Mucosa of descending colon (tissue), 3 donors: ENCODE results near the gene MED13L. TPM values are rescaled to one million over a fixed set of nuclear protein-coding genes. Genes with fewer than 3 reads are reported as not detected.

ENCODE experiments used
- ATAC-seq: fragments of 200-7000 bp; cut with Tn5 transposase; one replicate; pipeline ENCODE4 v1.9.1; 2020; ENCODE audit warnings: mild to moderate bottlenecking, moderate library complexity
- DNase-seq, 3 donors: peaks; one replicate each; pipeline ENCODE4 v3.0.0-alpha.2; 2020
- H3K36me3 ChIP-seq: fragments of 200-600 bp; one replicate; pipeline ENCODE4 v1.8.0; 2021; ENCODE audit warnings: low read depth, mild to moderate bottlenecking
- H3K4me1 ChIP-seq: fragments of 200-600 bp; one replicate; pipeline ENCODE4 v1.8.0; 2021; ENCODE audit warnings: low read depth, mild to moderate bottlenecking
- H3K4me3 ChIP-seq: fragments of 200-600 bp; one replicate; pipeline ENCODE4 v1.8.0; 2021; ENCODE audit warnings: mild to moderate bottlenecking
- H3K9me3 ChIP-seq: fragments of 200-600 bp; one replicate; pipeline ENCODE4 v1.8.0; 2021; ENCODE audit warnings: mild to moderate bottlenecking
- intact Hi-C, 2 donors: fragments of 100-400 bp; cut with DNase I in 1 of 2; cut with micrococcal nuclease in 1 of 2; formaldehyde crosslinking; loops; one replicate each; pipeline versions ENCODE4 v1.11.0 to v1.11.1; 2022; cut with DNase I, micrococcal nuclease
- total RNA-seq, 3 donors: library from RNA; stranded (reverse); fragmentation: NEBNext Ultra II Directional in 2 of 3; extraction: Animal tissue kit (Norgen Biotek cat#: 25700) in 2 of 3; gene quantifications; one replicate each; pipeline versions ENCODE4 v1.2.1 to v1.2.4, GENCODE V29; 2021 to 2023
- TF ChIP-seq, protein P1 (sequence below): fragments of 200-600 bp; IDR thresholded peaks from one replicate; pipeline ENCODE4 v1.8.0; 2022; ENCODE audit warnings: antibody characterized with exemption, mild to moderate bottlenecking
- donor health status: DM: no; HTN: no; CAD: no; lungs with moderate emphysema.
- donor health status: DM: no; HTN: no; CAD: no.
- donor health status: DM: no; HTN: yes; CAD: no.

MED13L gene
- total RNA-seq, 3 donors from 2014 or later = 96.9 to 165 (median 135) TPM

DNA sequence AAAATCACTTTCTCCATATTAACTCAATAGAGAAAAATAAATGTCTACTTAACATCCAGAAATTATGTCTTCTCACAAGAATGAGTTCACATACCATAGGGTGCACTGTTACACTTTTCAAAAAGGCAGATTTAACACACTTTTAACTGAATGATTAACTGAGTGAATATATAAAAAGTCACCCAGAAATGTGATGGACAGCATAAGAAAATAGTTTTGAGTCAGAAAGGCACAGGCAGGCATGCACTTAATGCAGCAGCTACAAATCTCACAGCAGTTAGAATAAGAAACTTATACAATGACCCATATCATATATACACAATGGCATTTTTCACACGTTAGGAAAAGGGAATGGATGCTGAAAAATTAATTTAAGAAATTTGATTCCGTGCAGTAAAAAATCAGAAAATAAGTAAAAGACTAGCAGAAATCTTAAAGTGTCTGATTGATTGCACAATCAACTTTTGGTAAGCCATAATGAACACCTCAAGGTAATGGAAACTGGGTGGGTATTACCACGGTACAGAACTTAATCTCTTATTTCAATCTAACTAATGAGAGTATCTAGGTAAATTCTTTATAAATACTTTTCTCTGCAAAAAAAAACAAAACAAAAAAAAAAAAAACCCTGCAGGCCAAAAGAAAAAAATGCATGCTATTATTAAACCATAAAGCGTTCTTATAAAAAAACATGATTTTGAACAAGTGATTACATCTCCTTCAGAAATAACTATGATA, 3.5 kb downstream of the MED13L start:
- no peaks in the 10 kb centered on the region for H3K36me3 ChIP-seq
- TF ChIP-seq, protein P1, sequence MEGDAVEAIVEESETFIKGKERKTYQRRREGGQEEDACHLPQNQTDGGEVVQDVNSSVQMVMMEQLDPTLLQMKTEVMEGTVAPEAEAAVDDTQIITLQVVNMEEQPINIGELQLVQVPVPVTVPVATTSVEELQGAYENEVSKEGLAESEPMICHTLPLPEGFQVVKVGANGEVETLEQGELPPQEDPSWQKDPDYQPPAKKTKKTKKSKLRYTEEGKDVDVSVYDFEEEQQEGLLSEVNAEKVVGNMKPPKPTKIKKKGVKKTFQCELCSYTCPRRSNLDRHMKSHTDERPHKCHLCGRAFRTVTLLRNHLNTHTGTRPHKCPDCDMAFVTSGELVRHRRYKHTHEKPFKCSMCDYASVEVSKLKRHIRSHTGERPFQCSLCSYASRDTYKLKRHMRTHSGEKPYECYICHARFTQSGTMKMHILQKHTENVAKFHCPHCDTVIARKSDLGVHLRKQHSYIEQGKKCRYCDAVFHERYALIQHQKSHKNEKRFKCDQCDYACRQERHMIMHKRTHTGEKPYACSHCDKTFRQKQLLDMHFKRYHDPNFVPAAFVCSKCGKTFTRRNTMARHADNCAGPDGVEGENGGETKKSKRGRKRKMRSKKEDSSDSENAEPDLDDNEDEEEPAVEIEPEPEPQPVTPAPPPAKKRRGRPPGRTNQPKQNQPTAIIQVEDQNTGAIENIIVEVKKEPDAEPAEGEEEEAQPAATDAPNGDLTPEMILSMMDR = no peak
- no peak for ATAC-seq
- no peak for DNase-seq
- intact Hi-C loops = loop anchor here in 1 of 2 donors (10.0 kb wide), 1 partner anchor 321 kb away; no protein-coding TSS in a partner anchor
- no peak overlapping the region for H3K4me3 ChIP-seq
- peaks cover 25% of the 10 kb centered on the region for H3K4me1 ChIP-seq
- H3K9me3 ChIP-seq = no peaks in the 10 kb centered on the region

DNA sequence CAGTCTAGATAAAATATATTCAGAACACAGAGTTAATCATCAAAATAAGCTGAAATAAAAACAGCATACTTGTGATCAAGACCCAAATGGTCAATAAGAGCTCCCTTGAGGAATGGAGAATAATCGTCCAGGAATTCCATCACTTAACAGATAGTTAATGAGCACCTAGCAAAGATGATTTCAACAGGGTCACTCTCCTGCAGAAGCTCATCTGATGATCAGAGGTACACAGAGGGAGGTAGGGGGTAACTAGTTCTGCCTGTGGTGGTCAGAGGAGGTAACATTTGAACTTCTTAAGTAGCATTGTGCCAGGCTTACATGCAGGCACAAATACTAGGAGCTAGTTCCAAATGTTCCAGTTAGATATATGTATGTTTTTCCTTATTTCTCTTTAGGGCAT, 9.5 kb downstream of the MED13L start:
- DNase-seq (no peak), ATAC-seq (no peak)
- Histone ChIP-seq H3K4me3 (no peak overlapping the region), H3K36me3 (no peaks in the 10 kb centered on the region), H3K4me1 (peaks cover 17% of the 10 kb centered on the region), H3K9me3 (no peaks in the 10 kb centered on the region)
- TF ChIP-seq, protein P1 = no peak
- intact Hi-C loops = no loop called here

DNA sequence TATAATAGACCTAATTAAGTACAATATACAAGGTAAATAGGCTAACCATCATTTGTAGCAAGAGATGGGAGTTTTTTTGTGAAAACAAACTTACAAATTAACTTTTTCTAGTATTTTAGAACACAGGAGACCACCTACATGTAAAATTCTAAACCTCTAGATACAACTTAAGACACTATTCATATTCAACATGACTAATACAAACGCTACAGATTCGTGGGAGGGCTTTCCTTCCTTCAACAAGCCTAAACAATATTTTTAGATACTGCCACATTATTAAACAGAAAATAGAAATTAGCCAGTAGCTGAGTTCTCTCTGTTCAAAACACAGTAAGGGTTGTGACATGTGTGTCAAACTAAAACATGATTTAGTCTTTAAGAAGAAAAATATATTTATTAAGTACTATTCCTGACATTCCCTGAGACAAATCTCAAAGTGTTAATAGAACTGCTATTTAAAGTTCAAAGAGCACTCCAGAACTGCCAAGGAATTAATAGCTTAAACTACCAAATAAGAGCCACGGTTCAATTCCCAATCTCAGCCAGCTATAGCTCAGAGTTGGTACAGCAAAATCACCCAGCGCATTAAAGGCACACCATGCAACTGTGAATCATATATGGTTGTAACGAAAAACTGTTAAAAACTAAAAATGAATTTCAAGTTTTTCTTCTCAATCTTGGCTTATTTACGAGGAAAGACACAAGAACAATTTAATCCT, 10.7 kb downstream of the MED13L start:
- intact Hi-C loops = no loop called here

DNA sequence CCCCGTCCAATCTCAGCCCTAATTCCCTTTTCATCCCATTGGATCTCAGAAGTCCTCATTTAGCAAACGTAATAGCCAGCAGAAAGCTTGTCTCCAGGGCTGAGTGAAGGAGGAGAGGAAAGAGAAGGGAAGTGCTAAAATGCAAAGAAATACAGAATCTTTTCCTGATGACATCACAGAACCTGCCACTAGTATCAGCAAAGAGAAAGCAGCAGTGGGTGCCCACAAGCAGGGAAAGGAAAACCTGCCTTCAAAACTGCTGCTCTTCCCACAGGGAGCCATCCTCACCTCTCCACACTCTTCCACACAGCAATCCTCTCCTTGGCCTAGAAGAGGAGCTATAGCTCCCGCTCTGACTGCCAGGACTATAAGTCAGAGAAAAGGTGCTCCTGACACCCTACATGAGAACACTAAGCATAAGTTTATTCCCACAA, 11.3 kb downstream of the MED13L start:
- no peaks in the 10 kb centered on the region for H3K36me3 ChIP-seq
- peak; percentile 50 for ATAC-seq

More for the DNA sequence above, 10.7 kb downstream of the MED13L start:
- TF ChIP-seq, protein P1 = no peak
- no peaks in the 10 kb centered on the region for H3K9me3 ChIP-seq
- H3K36me3 ChIP-seq = no peaks in the 10 kb centered on the region
- ATAC-seq (no peak), DNase-seq (no peak)
- H3K4me1 ChIP-seq = peaks cover 14% of the 10 kb centered on the region
- no peak overlapping the region for H3K4me3 ChIP-seq

DNA sequence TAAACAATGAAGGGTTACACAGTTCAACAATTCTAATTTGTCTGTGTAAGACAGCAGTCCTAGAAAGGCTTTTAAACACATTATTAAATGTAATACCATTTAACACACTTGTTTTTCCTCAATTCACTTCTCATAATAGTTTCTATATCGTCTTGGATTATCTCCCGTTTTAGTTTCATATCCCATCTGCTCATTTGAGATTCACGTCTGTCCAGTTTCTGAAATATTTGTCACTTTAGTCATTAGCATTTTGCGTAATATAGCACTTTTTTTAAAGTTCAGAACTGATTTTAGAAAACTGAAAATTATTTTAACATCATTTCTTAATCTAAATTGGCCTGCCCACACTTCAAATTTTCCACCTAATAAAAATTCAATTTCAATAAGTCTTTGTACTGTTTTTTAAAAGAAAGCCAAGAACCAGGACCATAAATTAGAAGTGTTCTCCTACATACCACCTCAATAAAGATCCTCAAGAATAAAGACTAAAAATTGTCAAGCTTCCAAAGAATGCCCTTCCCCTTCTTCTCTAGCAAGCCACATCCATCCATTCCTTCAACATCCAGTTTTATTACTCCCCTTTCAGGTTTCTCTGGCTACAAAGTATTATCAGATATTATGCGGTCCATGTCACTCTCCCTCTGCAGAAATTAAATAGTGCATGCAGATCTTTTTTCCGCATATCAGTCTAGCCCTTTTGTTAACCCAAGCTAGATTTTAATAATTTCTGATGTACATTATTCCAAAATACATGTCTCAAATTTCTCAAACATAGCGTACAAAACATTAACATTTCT, 11.9 kb downstream of the MED13L start:
- TF ChIP-seq, protein P1 = no peak
- Histone ChIP-seq H3K4me1 (peaks cover 17% of the 10 kb centered on the region), H3K9me3 (no peaks in the 10 kb centered on the region), H3K36me3 (no peaks in the 10 kb centered on the region), H3K4me3 (no peak overlapping the region)
- no peak for DNase-seq
- no peak for ATAC-seq
- intact Hi-C loops = no loop called here

More for the DNA sequence above, 11.3 kb downstream of the MED13L start:
- Histone ChIP-seq H3K9me3 (no peaks in the 10 kb centered on the region), H3K4me3 (no peak overlapping the region), H3K4me1 (peaks cover 17% of the 10 kb centered on the region)
- TF ChIP-seq, protein P1 = no peak
- DNase-seq = no peak
- intact Hi-C loops = no loop called here
